Measurements from ENCODE around the gene TNFSF15. TPM values are rescaled to one million over a fixed set of nuclear protein-coding genes. Genes with fewer than 3 reads are reported as not detected.

Gene TNFSF15
- total RNA-seq, 6 donors from 2014 or later = 1.4 to 11.0 (median 5.6) TPM

GRCh38 chr9:114789006-114789405 is 16.8 kb downstream of the TNFSF15 start:
- no peak for DNase-seq
- H3K4me1 ChIP-seq = no peaks in the 10 kb centered on the region
- H3K27me3 ChIP-seq = no peaks in the 10 kb centered on the region
- H3K4me3 ChIP-seq = no peak overlapping the region
- H3K9me3 ChIP-seq = no peaks in the 10 kb centered on the region
- peaks cover 0 to 4% (median 0%) of the 10 kb centered on the region in 4 donors for H3K36me3 ChIP-seq
- no peak overlapping the region for H3K27ac ChIP-seq
- no peak for ATAC-seq (ENCODE audit: low FRiP score in 2 of 2)
- TF ChIP-seq EP300 (IDR thresholded peaks at IDR 0.05) (no peak), POLR2A (IDR thresholded peaks at IDR 0.05) (no peak), CTCF (IDR thresholded peaks at IDR 0.05) (no peak), POLR2AphosphoS5 (IDR thresholded peaks at IDR 0.05) (no peak)
- 94 to 95% methylated on average over 3 of the region's 3 CpGs for WGBS, 2 donors

GRCh38 chr9:114787781-114788498 is 17.9 kb downstream of the TNFSF15 start:
- 89 to 90% methylated on average over 4 of the region's 4 CpGs for WGBS, 2 donors
- ATAC-seq (ENCODE audit: low FRiP score in 2 of 2) = no peak
- DNase-seq = no peak

DNA sequence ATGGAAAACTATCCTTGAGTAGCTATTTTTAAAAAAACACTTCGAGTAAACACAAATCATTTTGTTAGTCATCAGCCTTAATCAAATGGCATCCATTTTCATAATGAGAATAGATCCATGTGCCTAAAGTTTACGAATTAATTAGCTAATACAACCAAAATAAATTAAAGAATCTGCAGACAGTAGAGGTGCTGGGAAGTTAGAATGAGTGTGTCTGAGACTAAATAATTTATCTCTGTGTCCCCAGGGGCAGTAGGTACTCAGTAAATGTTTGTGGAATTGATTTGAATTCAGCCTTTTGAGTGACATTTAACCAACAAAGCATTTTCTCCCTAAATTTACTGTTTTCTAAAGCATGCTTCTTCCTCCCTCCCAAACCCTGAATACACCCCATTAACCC is 18.6 kb downstream of the TNFSF15 start:
- H3K27me3 ChIP-seq = no peaks in the 10 kb centered on the region
- no peaks in the 10 kb centered on the region for H3K9me3 ChIP-seq
- H3K4me3 ChIP-seq = no peak overlapping the region
- ATAC-seq (ENCODE audit: low FRiP score in 2 of 2) (no peak), DNase-seq (no peak)
- 86 to 91% methylated on average over 2 of the region's 2 CpGs for WGBS, 2 donors
- peaks cover 0 to 4% (median 0%) of the 10 kb centered on the region in 4 donors for H3K36me3 ChIP-seq
- H3K4me1 ChIP-seq = no peaks in the 10 kb centered on the region
- H3K27ac ChIP-seq = no peak overlapping the region
- TF ChIP-seq POLR2AphosphoS5 (IDR thresholded peaks at IDR 0.05) (no peak), EP300 (IDR thresholded peaks at IDR 0.05) (no peak), POLR2A (IDR thresholded peaks at IDR 0.05) (no peak), CTCF (IDR thresholded peaks at IDR 0.05) (no peak)

More at GRCh38 chr9:114787781-114788498, 17.9 kb downstream of the TNFSF15 start:
- no peak overlapping the region for H3K27ac ChIP-seq
- no peak overlapping the region for H3K4me3 ChIP-seq
- H3K27me3 ChIP-seq = no peaks in the 10 kb centered on the region
- TF ChIP-seq EP300 (IDR thresholded peaks at IDR 0.05) = no peak
- no peak for TF ChIP-seq CTCF (IDR thresholded peaks at IDR 0.05)
- TF ChIP-seq POLR2A (IDR thresholded peaks at IDR 0.05) = no peak
- no peak for TF ChIP-seq POLR2AphosphoS5 (IDR thresholded peaks at IDR 0.05)
- H3K9me3 ChIP-seq = no peaks in the 10 kb centered on the region
- H3K4me1 ChIP-seq = no peaks in the 10 kb centered on the region
- peaks cover 0 to 4% (median 0%) of the 10 kb centered on the region in 4 donors for H3K36me3 ChIP-seq

- no peak for TF ChIP-seq EP300 (IDR thresholded peaks at IDR 0.05)
- TF ChIP-seq POLR2AphosphoS5 (IDR thresholded peaks at IDR 0.05) = no peak
- no peak for TF ChIP-seq CTCF (IDR thresholded peaks at IDR 0.05)
- TF ChIP-seq POLR2A (IDR thresholded peaks at IDR 0.05) = no peak
- no peak overlapping the region for H3K27ac ChIP-seq
- ATAC-seq (ENCODE audit: low FRiP score in 2 of 2) (no peak), DNase-seq (no peak)
- H3K27me3 ChIP-seq = no peaks in the 10 kb centered on the region
- no peaks in the 10 kb centered on the region for H3K9me3 ChIP-seq
- 59 to 70% methylated on average over 5 of the region's 5 CpGs for WGBS, 2 donors
- H3K4me1 ChIP-seq = no peaks in the 10 kb centered on the region
- no peak overlapping the region for H3K4me3 ChIP-seq
- no peaks in the 10 kb centered on the region for H3K36me3 ChIP-seq
Observed at GRCh38 chr9:114785866-114786650, 19.8 kb downstream of the TNFSF15 start.
